ENCODE data around the gene PCSK5. TPM values are rescaled to one million over a fixed set of nuclear protein-coding genes. Genes with fewer than 3 reads are reported as not detected.

PCSK5 gene
- total and polyA plus RNA-seq, 8 donors = 0.37 to 86.3 (median 4.9) TPM

- 88 to 94% (median 94%) methylated on average over 7 of the region's 7 CpGs for WGBS, 5 donors
- Histone ChIP-seq H3K4me1 (no peaks in the 10 kb centered on the region), H3K27ac (no peak overlapping the region), H3K4me3 (no peak overlapping the region), H3K36me3 (no peaks in the 10 kb centered on the region), H3K9me3 (no peaks in the 10 kb centered on the region), H3K27me3 (no peaks in the 10 kb centered on the region)
- no peak for DNase-seq
- TF ChIP-seq EP300 (IDR thresholded peaks at IDR 0.05) = no peak
- intact Hi-C loops (cut with DNase I; ENCODE audit: low total_unique reads) = no loop called here
Measured at GRCh38 chr9:76310577-76310976, 420.1 kb downstream of the PCSK5 start.

GRCh38 chr9:76310991-76311390, 420.5 kb downstream of the PCSK5 start:
- no peak overlapping the region for H3K27ac ChIP-seq
- H3K36me3 ChIP-seq = no peaks in the 10 kb centered on the region
- H3K27me3 ChIP-seq = no peaks in the 10 kb centered on the region
- TF ChIP-seq CTCF (IDR thresholded peaks at IDR 0.05) = no peak
- no peak for TF ChIP-seq EP300 (IDR thresholded peaks at IDR 0.05)
- no peak for TF ChIP-seq POLR2A (IDR thresholded peaks at IDR 0.05)
- TF ChIP-seq POLR2AphosphoS5 (IDR thresholded peaks at IDR 0.05) = no peak
- no peaks in the 10 kb centered on the region for H3K9me3 ChIP-seq
- intact Hi-C loops (cut with DNase I; ENCODE audit: low total_unique reads) = no loop called here
- no peaks in the 10 kb centered on the region for H3K4me1 ChIP-seq
- no peak overlapping the region for H3K4me3 ChIP-seq
- 84 to 97% (median 94%) methylated on average over 5 of the region's 5 CpGs for WGBS, 5 donors
- no peak for DNase-seq

- Histone ChIP-seq H3K36me3 (no peaks in the 10 kb centered on the region), H3K27ac (no peak overlapping the region), H3K4me1 (no peaks in the 10 kb centered on the region), H3K4me3 (no peak overlapping the region), H3K27me3 (no peaks in the 10 kb centered on the region), H3K9me3 (no peaks in the 10 kb centered on the region)
- TF ChIP-seq POLR2AphosphoS5 (IDR thresholded peaks at IDR 0.05) (no peak), POLR2A (IDR thresholded peaks at IDR 0.05) (no peak), CTCF (IDR thresholded peaks at IDR 0.05) (no peak), EP300 (IDR thresholded peaks at IDR 0.05) (no peak)
- 81 to 92% (median 91%) methylated on average over 5 of the region's 5 CpGs for WGBS, 5 donors
- DNase-seq = no peak
- intact Hi-C loops (cut with DNase I; ENCODE audit: low total_unique reads) = no loop called here
Measured at GRCh38 chr9:76311537-76311936, 421.1 kb downstream of the PCSK5 start.

- H3K9me3 ChIP-seq = no peaks in the 10 kb centered on the region
- no peaks in the 10 kb centered on the region for H3K36me3 ChIP-seq
- no peaks in the 10 kb centered on the region for H3K4me1 ChIP-seq
- H3K4me3 ChIP-seq = no peak overlapping the region
- no peaks in the 10 kb centered on the region for H3K27me3 ChIP-seq
- H3K27ac ChIP-seq = no peak overlapping the region
- intact Hi-C loops (cut with DNase I; ENCODE audit: low total_unique reads) = no loop called here
- TF ChIP-seq CTCF (IDR thresholded peaks at IDR 0.05) = no peak
- no peak for TF ChIP-seq POLR2A (IDR thresholded peaks at IDR 0.05)
- TF ChIP-seq EP300 (IDR thresholded peaks at IDR 0.05) = no peak
- TF ChIP-seq POLR2AphosphoS5 (IDR thresholded peaks at IDR 0.05) = peak in 1 of 3 donors; percentile 28
- 64 to 77% (median 69%) methylated on average over 2 of the region's 2 CpGs for WGBS, 5 donors
- peak in 1 of 2 donors; percentile 40 for DNase-seq
Measured at GRCh38 chr9:76313771-76314170, 423.3 kb downstream of the PCSK5 start.

GRCh38 chr9:76314321-76314720, 423.8 kb downstream of the PCSK5 start:
- Histone ChIP-seq H3K4me3 (no peak overlapping the region), H3K27me3 (no peaks in the 10 kb centered on the region), H3K27ac (no peak overlapping the region), H3K9me3 (no peaks in the 10 kb centered on the region), H3K36me3 (no peaks in the 10 kb centered on the region), H3K4me1 (no peaks in the 10 kb centered on the region)
- intact Hi-C loops (cut with DNase I; ENCODE audit: low total_unique reads) = no loop called here
- DNase-seq = no peak
- TF ChIP-seq POLR2AphosphoS5 (IDR thresholded peaks at IDR 0.05) (no peak), CTCF (IDR thresholded peaks at IDR 0.05) (no peak), EP300 (IDR thresholded peaks at IDR 0.05) (no peak), POLR2A (IDR thresholded peaks at IDR 0.05) (no peak)
- 94 to 99% (median 98%) methylated on average over 4 of the region's 4 CpGs for WGBS, 5 donors

Data from stomach (tissue), 9 donors.